Measurements from ENCODE around the gene ARFGAP1.

The ARFGAP1 gene

DNA sequence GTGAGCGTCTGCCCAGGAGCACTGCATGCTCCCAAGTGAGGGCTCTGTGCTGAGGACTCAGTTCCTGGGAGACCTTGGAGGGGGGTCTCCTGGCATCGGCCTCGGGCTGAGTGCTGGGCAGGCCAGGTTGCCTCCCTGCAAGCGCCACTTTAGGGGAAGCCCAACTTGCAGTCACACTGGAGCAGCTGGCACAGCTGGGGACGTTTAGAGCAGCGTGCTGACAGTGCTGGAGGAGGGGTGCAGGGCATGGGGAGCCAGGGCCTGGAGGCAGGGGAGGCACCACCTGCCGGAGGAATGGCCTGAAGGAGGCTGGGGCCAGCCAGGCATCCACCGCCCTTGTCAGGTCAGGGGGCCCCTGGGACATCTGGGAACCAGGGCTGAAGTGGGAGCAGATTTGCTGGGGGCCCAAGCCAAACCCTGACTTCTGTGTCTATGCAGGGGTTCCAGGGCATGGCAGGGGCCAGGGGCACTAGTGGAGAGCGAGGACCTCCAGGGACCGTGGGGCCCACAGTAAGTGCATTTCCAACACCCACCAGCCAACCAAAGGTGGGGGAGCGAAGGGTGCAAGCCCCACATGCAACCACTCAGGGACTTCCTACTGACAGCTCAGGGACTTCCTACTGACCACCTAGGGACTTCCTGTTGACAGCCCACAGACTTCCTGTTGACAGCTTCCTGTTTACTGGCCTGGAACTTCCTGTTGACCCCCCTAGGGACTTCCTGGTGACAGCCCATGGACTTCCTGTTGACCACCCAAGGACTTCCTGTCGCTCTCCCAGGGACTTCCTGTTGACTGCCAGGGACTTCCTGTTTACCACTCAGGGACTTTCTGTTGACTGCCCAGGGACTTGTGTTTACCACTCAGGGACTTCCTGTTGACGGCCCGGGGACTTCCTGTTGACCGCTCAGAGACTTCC lies 54.0 kb downstream of the ARFGAP1 start:
- H3K9ac ChIP-seq: 0 out of 2 replicates have a peak overlapping the region, but pooled peaks have one; percentile 0
- H3K9me3 ChIP-seq: peaks cover 7% of the 10 kb centered on the region; the same call in 1 of the 2 replicates
- peak overlapping the region; percentile 82 for H3K27ac ChIP-seq
- H3K4me2 ChIP-seq: peak overlapping the region; percentile 85
- no peak for TF ChIP-seq Cebpa-rat (IDR thresholded peaks at IDR 0.05)
- H3K36me3 ChIP-seq: no peaks in the 10 kb centered on the region
- H3K27me3 ChIP-seq: no peaks in the 10 kb centered on the region
- H4K20me1 ChIP-seq: no peaks in the 10 kb centered on the region
- peaks cover 28% of the 10 kb centered on the region for H3K4me1 ChIP-seq
- H3K4me3 ChIP-seq: no peak overlapping the region

DNA sequence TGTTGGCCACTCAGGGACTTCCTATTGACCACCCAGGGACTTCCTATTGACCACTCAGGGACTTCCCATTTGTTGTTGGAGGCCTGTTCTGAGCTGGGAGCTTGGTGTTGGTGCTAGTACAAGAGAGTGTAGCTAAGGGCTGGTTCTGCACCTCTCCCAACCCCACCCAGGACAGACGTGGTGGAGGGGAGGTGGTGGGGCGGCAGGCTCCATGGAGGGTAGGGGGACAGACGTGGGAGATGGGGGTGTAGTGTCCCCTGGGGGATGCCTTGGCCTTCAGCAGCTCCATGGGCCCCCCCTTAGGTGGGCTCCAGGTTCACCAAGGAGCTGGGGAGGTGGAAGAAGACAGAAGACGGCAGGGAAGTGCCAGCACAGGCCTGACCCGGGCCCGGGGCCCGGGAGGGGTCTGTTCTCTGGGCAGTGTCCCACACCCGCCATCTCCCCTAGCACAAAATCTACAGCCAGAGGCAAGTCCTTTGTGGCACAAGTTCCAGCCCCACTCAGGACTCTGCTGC lies 54.7 kb downstream of the ARFGAP1 start:
- Histone ChIP-seq H3K4me1 (peaks cover 28% of the 10 kb centered on the region), H3K9ac (no peak overlapping the region), H4K20me1 (no peaks in the 10 kb centered on the region), H3K4me3 (no peak overlapping the region), H3K27me3 (no peaks in the 10 kb centered on the region), H3K4me2 (peak overlapping the region; percentile 85), H3K9me3 (peaks cover 14% of the 10 kb centered on the region), H3K36me3 (no peaks in the 10 kb centered on the region), H3K27ac (peak overlapping the region; percentile 82)
- TF ChIP-seq Cebpa-rat (IDR thresholded peaks at IDR 0.05): no peak

DNA sequence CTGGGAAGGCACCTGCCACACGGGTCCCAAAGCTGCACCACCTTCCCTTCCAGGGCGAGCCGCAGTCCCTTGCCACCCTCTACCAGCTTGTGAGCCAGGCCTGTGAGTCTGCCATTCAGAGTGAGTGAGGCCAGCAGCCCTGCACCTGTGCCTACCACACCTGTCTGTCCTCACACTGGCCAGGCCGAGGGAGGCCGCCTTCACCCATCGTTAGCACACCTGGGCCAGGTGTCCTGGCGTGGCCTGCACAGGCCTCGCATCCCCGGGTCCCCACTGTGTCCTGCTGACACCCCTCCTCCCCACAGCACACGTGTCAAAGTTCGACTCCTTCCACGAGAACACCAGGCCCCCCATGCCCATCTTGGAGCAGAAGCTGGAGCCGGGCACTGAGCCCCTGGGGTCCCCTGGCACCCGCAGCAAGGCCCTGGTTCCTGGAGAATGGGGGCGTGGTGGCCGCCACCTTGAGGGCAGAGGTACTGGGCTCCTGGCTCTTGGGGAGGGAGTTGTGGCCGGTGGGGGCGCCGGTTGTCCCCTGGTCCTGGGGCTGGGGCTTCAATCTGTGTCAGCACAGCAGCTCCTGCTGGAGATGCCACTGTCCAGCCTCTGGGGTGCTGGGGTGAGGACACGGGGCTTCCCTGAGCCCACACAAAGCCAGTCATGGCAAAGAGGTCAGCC lies 55.5 kb downstream of the ARFGAP1 start:
- H3K9me3 ChIP-seq: peaks cover 14% of the 10 kb centered on the region
- H4K20me1 ChIP-seq: no peaks in the 10 kb centered on the region
- no peaks in the 10 kb centered on the region for H3K36me3 ChIP-seq
- no peak overlapping the region for H3K4me3 ChIP-seq
- no peak for TF ChIP-seq Cebpa-rat (IDR thresholded peaks at IDR 0.05)
- peak overlapping the region; percentile 82 for H3K27ac ChIP-seq
- H3K4me2 ChIP-seq: no peak overlapping the region
- peaks cover 28% of the 10 kb centered on the region for H3K4me1 ChIP-seq
- no peak overlapping the region for H3K9ac ChIP-seq
- H3K27me3 ChIP-seq: no peaks in the 10 kb centered on the region

DNA sequence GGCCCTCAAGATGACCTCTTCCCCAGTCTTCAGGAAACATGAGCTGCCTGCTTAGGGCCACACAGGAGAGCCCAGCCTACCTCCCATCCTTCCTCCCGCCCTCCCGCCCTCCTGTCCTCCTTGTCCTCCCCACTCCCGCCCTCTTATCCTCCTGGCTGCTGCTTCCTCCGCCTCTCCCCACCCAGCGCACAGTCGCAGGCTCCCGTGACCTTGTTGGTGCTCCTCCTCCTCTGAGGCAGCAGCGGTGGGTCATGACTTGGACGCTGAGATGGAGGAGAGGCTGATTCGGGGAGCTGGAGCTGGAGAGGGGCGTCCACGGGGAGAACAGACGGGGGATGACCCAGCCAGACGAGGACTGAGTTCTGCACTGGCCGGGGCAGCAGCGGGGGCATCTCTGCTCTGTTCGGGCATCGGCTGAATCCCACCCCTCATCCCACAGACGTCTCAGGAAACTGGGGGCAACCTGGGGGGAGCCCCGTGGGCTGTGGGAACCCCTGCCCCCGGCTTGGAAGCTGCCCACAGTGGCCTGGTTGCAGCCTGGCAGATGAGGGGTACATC lies 56.2 kb downstream of the ARFGAP1 start:
- no peaks in the 10 kb centered on the region for H4K20me1 ChIP-seq
- H3K4me3 ChIP-seq: no peak overlapping the region
- no peaks in the 10 kb centered on the region for H3K27me3 ChIP-seq
- H3K4me2 ChIP-seq: no peak overlapping the region
- peaks cover 14% of the 10 kb centered on the region for H3K9me3 ChIP-seq
- no peak for TF ChIP-seq Cebpa-rat (IDR thresholded peaks at IDR 0.05)
- H3K4me1 ChIP-seq: peaks cover 28% of the 10 kb centered on the region
- H3K36me3 ChIP-seq: no peaks in the 10 kb centered on the region
- H3K27ac ChIP-seq: no peak overlapping the region
- H3K9ac ChIP-seq: no peak overlapping the region

DNA sequence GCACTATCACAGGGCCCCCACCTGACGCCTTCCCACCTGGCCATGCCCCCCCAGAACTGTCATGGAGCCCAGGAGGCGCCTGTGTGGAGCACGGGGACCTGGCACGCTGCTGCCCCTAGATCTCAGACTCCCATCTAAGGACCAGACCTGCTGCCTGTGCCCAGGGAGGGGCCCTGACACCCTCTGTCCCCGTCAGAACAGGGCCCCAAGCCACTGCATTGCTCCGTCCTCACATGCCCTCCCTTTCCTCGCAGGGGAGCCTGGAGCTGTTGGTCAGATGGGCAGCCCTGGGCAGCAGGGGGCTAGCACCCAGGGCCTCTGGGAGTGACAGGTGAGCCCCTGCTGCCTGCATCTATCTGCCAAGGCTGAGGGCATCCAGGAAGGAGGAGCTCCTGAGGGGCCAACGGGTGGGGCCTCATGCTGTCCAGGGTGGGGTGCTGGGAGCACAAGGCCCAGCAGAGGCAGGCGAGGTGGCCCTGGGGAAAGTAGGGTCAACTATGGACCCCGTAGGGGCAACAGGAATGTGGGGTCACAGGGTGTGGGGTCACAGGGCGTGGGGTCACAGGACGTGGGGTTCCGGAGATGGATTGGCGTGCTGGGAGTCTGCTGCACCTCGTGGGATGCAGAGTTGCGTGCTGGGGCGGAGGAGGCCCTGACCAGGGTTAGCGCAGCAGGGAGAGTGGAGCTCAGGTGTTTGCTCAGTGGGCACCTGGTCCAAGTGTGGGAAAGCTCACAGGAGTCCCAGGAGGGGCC lies 56.9 kb downstream of the ARFGAP1 start:
- no peak overlapping the region for H3K27ac ChIP-seq
- peaks cover 28% of the 10 kb centered on the region for H3K4me1 ChIP-seq
- H3K9ac ChIP-seq: no peak overlapping the region
- no peak overlapping the region for H3K4me3 ChIP-seq
- no peaks in the 10 kb centered on the region for H3K27me3 ChIP-seq
- H4K20me1 ChIP-seq: no peaks in the 10 kb centered on the region
- H3K36me3 ChIP-seq: no peaks in the 10 kb centered on the region
- no peak overlapping the region for H3K4me2 ChIP-seq
- TF ChIP-seq Cebpa-rat (IDR thresholded peaks at IDR 0.05): no peak
- H3K9me3 ChIP-seq: peaks cover 14% of the 10 kb centered on the region

DNA sequence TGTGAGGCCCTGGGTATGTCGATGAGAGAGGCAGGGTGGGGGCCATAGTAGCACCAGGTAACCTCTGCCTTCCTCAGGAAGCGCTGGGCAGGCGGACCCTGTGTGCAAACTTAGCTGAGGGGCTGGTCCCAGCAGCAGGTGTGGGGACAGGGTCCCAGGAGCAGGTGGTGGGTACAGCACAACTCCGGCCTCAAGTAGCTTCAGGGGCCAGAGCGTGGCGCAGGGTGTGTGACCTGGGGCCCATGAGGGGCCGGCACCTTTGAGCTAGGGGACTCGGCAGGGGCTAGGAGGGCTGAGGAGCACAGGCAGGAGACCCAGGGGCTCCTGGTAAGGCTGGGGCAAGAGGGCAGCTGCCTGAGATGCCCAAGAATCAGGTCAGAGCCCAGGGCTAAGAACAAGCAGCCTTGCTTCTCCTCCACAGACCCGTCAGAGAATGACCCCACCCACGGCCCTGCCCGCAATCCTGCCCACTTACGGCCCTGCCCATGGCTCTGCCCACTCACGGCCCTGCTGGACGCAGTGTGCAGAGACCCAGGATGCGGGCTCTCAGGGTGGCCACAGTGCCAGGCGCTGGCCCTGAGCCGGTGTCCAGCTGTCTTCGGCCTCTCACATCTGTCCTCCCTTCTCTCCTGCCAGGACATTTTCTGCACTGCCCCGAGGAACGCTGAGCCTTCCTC lies 57.6 kb downstream of the ARFGAP1 start:
- Histone ChIP-seq H4K20me1 (no peaks in the 10 kb centered on the region), H3K27ac (no peak overlapping the region), H3K9ac (no peak overlapping the region), H3K27me3 (no peaks in the 10 kb centered on the region), H3K9me3 (peaks cover 14% of the 10 kb centered on the region), H3K4me3 (no peak overlapping the region), H3K36me3 (no peaks in the 10 kb centered on the region), H3K4me2 (no peak overlapping the region), H3K4me1 (peaks cover 25% of the 10 kb centered on the region)
- TF ChIP-seq Cebpa-rat (IDR thresholded peaks at IDR 0.05): no peak

DNA sequence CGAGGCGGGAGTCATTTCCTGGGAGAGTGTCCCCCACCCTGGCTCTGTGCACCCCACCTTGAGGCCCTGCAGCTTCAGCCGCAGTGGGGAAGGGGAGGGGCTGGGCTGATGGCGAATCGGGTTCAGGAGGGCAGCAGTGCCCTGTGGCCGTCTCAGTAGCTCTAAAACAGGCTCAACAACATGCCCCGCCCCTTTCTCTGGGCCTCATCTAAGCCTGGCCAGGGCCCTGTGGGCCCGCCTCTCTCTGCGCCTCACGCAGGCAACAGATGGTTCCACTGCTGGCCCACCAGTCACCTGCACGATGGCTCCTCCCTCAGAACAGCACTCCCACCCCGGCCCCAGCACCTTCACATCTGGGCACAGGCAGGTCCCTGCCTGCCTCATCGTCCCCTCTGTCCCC lies 58.3 kb downstream of the ARFGAP1 start:
- peaks cover 14% of the 10 kb centered on the region for H3K9me3 ChIP-seq
- H3K27me3 ChIP-seq: no peaks in the 10 kb centered on the region

DNA sequence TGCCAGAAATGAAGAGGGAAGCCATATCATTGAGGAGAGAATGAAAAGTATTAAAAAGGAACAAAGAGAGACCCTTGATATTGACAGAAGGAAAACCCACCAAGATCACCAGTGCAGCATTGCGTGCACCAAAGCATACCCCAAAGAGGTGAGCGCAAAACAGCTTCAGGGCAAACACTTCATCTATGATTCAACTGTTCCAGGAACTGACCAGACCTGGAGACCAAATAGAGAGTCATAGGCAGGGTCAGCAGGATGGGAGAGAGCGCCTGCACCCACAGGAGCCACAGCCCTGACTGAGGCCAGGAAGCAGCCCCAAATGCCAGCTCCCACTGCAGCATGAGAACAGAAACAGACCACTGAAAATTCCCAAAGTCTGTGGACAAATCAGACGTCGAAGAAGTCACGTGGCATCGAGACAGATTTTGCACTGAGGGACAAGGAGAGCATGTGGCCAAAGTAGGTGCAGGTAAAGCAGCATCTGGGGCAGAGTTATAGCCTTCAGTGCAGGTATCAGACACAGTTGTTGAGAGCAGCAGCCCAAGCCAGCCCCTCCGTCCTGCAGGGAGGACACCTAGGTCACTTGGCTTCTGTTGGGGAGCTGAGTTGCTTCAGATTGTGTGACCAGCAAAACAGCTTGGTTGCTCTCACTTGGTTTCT lies 59.3 kb downstream of the ARFGAP1 start:
- H4K20me1 ChIP-seq: no peaks in the 10 kb centered on the region
- H3K27me3 ChIP-seq: no peaks in the 10 kb centered on the region
- H3K27ac ChIP-seq: no peak overlapping the region
- H3K9me3 ChIP-seq: peaks cover 14% of the 10 kb centered on the region
- no peak overlapping the region for H3K4me2 ChIP-seq
- no peaks in the 10 kb centered on the region for H3K36me3 ChIP-seq
- H3K4me3 ChIP-seq: no peak overlapping the region
- peaks cover 15% of the 10 kb centered on the region for H3K4me1 ChIP-seq
- TF ChIP-seq Cebpa-rat (IDR thresholded peaks at IDR 0.05): no peak
- H3K9ac ChIP-seq: no peak overlapping the region

More for the DNA sequence above, 58.3 kb downstream of the ARFGAP1 start:
- Histone ChIP-seq H3K4me3 (no peak overlapping the region), H3K4me2 (no peak overlapping the region), H3K9ac (no peak overlapping the region), H3K4me1 (peaks cover 18% of the 10 kb centered on the region), H3K27ac (no peak overlapping the region), H4K20me1 (no peaks in the 10 kb centered on the region), H3K36me3 (no peaks in the 10 kb centered on the region)
- no peak for TF ChIP-seq Cebpa-rat (IDR thresholded peaks at IDR 0.05)
